Tibial artery (tissue), 4 donors: ENCODE results near the gene PCGF5.
"Not testable (repeated sequence)": the region's sequence is repeated elsewhere in the genome, so short reads cannot be mapped to it uniquely, and the experiment has no call there.

ENCODE experiments used
- DNase-seq, 2 donors: peaks; one replicate each; pipeline ENCODE4 v3.0.0-alpha.2; 2019
- H3K27ac ChIP-seq, 2 donors: fragments of 200-600 bp; sonication (generic) in 1 of 2; 1 replicate in 1 of 2; 2 replicates in 1 of 2; pipeline ENCODE4 v1.5.1; 2018 to 2019; ENCODE audit warnings: mild to moderate bottlenecking in 1 of 2
- H3K27me3 ChIP-seq, 2 donors: fragments of 200-600 bp; sonication (generic) in 1 of 2; one replicate each; pipeline versions ENCODE4 v1.5.1 to v1.6.0; 2016 to 2019
- H3K36me3 ChIP-seq, 3 donors: fragments of 200-600 bp; sonication (generic) in 2 of 3; one replicate each; pipeline ENCODE4 v1.5.1; 2016 to 2019; ENCODE audit warnings: mild to moderate bottlenecking in 2 of 3
- H3K4me1 ChIP-seq, 4 donors: fragments of 200-600 bp; sonication (generic) in 2 of 4; 1 replicate in 3 of 4; 2 replicates in 1 of 4; pipeline ENCODE4 v1.5.1; 2016 to 2019
- H3K4me3 ChIP-seq, 2 donors: fragments of 200-600 bp; sonication (generic) in 1 of 2; 1 replicate in 1 of 2; 2 replicates in 1 of 2; pipeline ENCODE4 v1.5.1; 2018 to 2019; ENCODE audit warnings: mild to moderate bottlenecking in 2 of 2
- H3K9me3 ChIP-seq, 3 donors: fragments of 200-600 bp; sonication (generic) in 1 of 3; one replicate each; pipeline ENCODE4 v1.5.1; 2016 to 2019
- CTCF ChIP-seq, 2 experiments: fragments of 200-600 bp in 1 of 2; fragments of 450-650 bp in 1 of 2; IDR thresholded peaks; one replicate each; pipeline ENCODE4 v1.5.1; 2017 to 2019; ENCODE audit warnings: antibody characterized with exemption in 2 of 2, mild to moderate bottlenecking in 1 of 2, moderate library complexity in 1 of 2
- intact Hi-C: fragments of 100-400 bp; cut with DNase I; formaldehyde crosslinking; loops from one replicate; pipeline ENCODE4 v1.15.0; 2023; ENCODE audit warnings: low total_unique reads

PCGF5 gene

GRCh38 chr10:91253300-91253699 is 32.8 kb downstream of the PCGF5 start:
- intact Hi-C loops = loop anchor here (5.0 kb wide), 1 partner anchor 341 kb away; no protein-coding TSS in a partner anchor
- no peak for TF ChIP-seq CTCF (IDR thresholded peaks at IDR 0.05)
- no peak overlapping the region for H3K4me3 ChIP-seq
- H3K27me3 ChIP-seq = no peaks in the 10 kb centered on the region
- no peaks in the 10 kb centered on the region for H3K9me3 ChIP-seq
- no peak for DNase-seq
- no peak overlapping the region for H3K27ac ChIP-seq
- H3K36me3 ChIP-seq = peaks cover 41 to 46% (median 45%) of the 10 kb centered on the region in 3 donors
- H3K4me1 ChIP-seq = peaks cover 0 to 25% (median 2%) of the 10 kb centered on the region in 4 donors

- H3K36me3 ChIP-seq = peaks cover 47 to 56% (median 47%) of the 10 kb centered on the region in 3 donors
- H3K4me1 ChIP-seq = no peaks in the 10 kb centered on the region
- H3K27ac ChIP-seq = no peak overlapping the region
- TF ChIP-seq CTCF (IDR thresholded peaks at IDR 0.05) = no peak
- H3K9me3 ChIP-seq = no peaks in the 10 kb centered on the region
- DNase-seq = no peak
- no peaks in the 10 kb centered on the region for H3K27me3 ChIP-seq
- no peak overlapping the region for H3K4me3 ChIP-seq
- intact Hi-C loops = no loop called here
Observed at GRCh38 chr10:91257310-91257709, 36.8 kb downstream of the PCGF5 start.

- intact Hi-C loops = not testable (repeated sequence)
Observed at GRCh38 chr10:91260417-91260816, 40.0 kb downstream of the PCGF5 start.

GRCh38 chr10:91271886-91272285 is 51.4 kb downstream of the PCGF5 start:
- no peaks in the 10 kb centered on the region for H3K4me1 ChIP-seq
- intact Hi-C loops = no loop called here

More at GRCh38 chr10:91260417-91260816, 40.0 kb downstream of the PCGF5 start:
- H3K9me3 ChIP-seq, H3K4me1 ChIP-seq, H3K4me3 ChIP-seq, DNase-seq, H3K27ac ChIP-seq, H3K27me3 ChIP-seq: not testable (repeated sequence)
- peaks cover 23 to 45% (median 25%) of the 10 kb centered on the region in 3 donors for H3K36me3 ChIP-seq

GRCh38 chr10:91284486-91285090 is 64.1 kb downstream of the PCGF5 start:
- no peak overlapping the region for H3K27ac ChIP-seq
- no peak for TF ChIP-seq CTCF (IDR thresholded peaks at IDR 0.05)
- no peaks in the 10 kb centered on the region for H3K27me3 ChIP-seq
- no peak for DNase-seq
- peaks cover 0 to 43% (median 13%) of the 10 kb centered on the region in 4 donors for H3K4me1 ChIP-seq
- H3K9me3 ChIP-seq = no peaks in the 10 kb centered on the region
- intact Hi-C loops = no loop called here
- peaks cover 0 to 10% (median 8%) of the 10 kb centered on the region in 3 donors for H3K36me3 ChIP-seq
- H3K4me3 ChIP-seq = no peak overlapping the region

More at GRCh38 chr10:91271886-91272285, 51.4 kb downstream of the PCGF5 start:
- Histone ChIP-seq H3K9me3 (no peaks in the 10 kb centered on the region), H3K27me3 (no peaks in the 10 kb centered on the region), H3K36me3 (peaks cover 15 to 27% (median 21%) of the 10 kb centered on the region in 3 donors), H3K4me3 (no peak overlapping the region), H3K27ac (no peak overlapping the region)
- DNase-seq = no peak
- no peak for TF ChIP-seq CTCF (IDR thresholded peaks at IDR 0.05)

- no peak overlapping the region for H3K4me3 ChIP-seq
- intact Hi-C loops = no loop called here
- DNase-seq = no peak
- H3K9me3 ChIP-seq = no peaks in the 10 kb centered on the region
- peaks cover 0 to 45% (median 13%) of the 10 kb centered on the region in 4 donors for H3K4me1 ChIP-seq
- peaks cover 0 to 10% (median 8%) of the 10 kb centered on the region in 3 donors for H3K36me3 ChIP-seq
- H3K27ac ChIP-seq = peak overlapping the region; percentile 37 to 58
- no peak for TF ChIP-seq CTCF (IDR thresholded peaks at IDR 0.05)
- H3K27me3 ChIP-seq = no peaks in the 10 kb centered on the region
Observed at GRCh38 chr10:91286572-91286971, 66.1 kb downstream of the PCGF5 start.
